ELF-1 (cell line): ENCODE results near the gene C5orf52.
"Not testable (repeated sequence)": the region's sequence is repeated elsewhere in the genome, so short reads cannot be mapped to it uniquely, and the experiment has no call there.

Experiments used
- DNase-seq: peaks from one replicate; pipeline ENCODE4 v3.0.0-alpha.2; 2016; ENCODE audit warnings: low read depth, low spot score

The C5orf52 gene

GRCh38 chr5:157721159-157721558 lies 49.8 kb downstream of the C5orf52 start:
- no peak for DNase-seq

GRCh38 chr5:157722895-157723294 lies 51.6 kb downstream of the C5orf52 start:
- not testable (repeated sequence) for DNase-seq

GRCh38 chr5:157726607-157727006 lies 55.3 kb downstream of the C5orf52 start:
- DNase-seq = not testable (repeated sequence)

DNA sequence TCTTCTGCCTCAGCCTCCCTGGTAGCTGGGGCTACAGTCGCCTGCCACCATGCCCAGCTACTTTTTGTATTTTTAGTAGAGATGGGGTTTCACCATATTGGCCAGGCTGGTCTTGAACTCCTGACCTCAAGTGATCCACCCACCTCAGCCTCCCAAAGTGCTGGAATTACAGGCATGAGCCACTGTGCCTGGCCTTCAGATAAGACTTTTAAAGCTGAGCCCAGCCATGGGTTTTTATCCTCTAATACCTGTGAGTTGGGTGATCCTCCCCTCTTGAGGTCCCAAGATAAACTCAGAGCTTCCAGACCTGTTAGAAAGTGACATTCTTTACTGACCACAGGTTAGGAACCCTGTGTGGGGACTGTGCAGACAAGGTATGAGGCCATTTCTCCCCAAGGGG lies 56.5 kb downstream of the C5orf52 start:
- not testable (repeated sequence) for DNase-seq
